NOMO-1 treated with dmso at 0.1 percent for 144 hours (cell line): ENCODE data around the gene TMED5.

Experiments used
- DNase-seq: peaks from one replicate; lab custom pipeline; 2025; ENCODE audit not compliant: unreplicated experiment; lab: John Stamatoyannopoulos, UW

The TMED5 gene

DNA sequence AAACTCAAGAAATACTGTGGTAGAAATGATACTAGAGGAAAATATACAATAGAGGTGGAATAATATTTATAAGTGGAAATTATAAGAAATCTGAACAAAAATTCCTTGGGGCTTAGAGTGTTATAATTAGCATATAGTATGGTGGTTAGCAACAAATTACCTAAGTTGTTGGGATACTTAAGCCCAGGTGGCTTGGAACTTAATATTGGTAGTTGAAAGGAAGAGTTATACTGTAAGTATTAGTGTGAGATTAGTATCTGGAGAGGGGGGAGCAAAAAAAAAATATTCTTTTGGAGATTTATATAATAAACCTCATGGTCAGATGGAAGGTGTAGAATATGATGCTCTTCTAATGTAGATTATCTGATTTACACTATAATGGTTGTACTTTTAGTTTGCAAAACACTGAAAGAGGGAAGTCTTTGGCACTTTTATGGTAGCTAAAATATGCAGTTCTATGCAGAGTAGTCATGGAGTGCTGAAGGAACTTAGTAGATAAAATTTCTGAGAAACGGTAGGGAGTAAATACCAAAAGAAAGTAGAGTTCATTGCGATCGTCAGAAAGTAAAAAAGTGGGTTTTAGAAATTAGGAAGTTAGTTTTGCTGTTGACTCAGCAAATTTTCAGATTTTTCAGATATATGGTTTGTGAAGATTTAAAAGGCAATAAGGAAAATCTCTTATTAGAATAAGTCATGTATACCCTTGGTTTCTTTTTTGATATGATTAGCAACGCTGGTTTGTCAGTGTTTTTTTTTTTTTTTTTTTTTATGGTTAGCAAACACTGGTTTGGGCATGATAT, 55.5 kb downstream of the TMED5 start:
- no peak for DNase-seq

DNA sequence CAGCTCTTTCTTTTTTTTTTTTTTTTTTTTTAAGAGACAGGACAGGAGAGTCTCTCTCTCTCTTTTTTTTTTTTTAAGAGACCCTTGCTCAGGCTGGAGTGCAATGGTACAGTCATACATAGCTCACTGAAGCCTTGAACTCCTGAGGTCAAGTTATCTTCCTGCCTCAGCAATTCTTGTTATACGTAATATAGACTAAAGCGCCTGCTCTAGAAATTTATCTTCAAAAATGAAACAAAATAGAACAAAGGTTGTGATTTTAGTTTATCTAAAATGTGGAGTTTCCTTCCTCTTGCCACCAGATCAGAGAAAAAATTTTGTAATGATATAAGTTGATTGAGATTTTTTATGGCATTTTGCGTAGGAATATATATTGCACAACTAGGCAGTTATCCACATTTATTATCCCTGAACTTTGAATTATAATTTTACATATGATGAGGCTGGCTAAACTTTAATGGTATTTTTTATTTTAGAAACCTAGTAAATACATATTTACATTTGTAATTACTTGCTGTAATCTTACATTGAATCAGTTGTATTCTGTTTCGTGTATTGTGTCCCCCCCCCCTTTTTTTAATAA, 56.9 kb downstream of the TMED5 start:
- DNase-seq = no peak

DNA sequence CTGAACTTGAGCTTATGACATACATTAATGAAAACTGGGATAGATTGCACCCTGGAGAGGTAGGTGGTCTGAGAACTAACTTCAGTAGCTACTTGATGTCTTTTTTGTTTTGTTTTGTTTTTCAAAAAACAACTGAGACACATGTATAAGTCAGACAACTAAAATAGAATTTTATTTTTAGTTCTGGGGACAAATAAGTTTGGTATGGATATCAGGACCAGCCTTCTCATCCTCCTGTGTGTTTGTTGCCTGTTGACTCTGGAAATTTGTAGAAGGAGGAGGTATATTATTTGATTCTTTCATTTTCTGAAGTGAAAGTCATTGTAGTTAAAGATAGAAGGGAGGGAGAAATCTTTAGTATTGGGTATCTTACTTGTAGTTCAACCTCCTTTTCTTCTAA, 59.6 kb downstream of the TMED5 start:
- no peak for DNase-seq

DNA sequence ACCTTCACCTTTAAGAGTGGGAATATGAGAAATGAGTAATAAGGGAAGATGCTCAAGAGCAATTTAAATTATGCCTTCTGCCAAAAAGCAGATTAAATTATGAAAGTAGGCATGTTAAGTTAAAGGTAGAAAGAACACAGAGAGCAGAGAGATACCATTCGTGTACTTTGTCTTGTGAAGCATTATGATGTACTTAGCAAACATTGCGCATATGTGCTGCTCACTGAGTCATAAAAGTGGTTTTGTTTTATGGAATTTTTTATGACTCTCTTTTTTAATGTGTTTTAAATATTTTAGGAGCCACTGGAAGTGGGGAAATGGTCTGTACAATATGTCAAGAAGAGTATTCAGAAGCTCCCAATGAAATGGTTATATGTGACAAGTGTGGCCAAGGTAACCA, 65.8 kb downstream of the TMED5 start:
- DNase-seq = no peak

DNA sequence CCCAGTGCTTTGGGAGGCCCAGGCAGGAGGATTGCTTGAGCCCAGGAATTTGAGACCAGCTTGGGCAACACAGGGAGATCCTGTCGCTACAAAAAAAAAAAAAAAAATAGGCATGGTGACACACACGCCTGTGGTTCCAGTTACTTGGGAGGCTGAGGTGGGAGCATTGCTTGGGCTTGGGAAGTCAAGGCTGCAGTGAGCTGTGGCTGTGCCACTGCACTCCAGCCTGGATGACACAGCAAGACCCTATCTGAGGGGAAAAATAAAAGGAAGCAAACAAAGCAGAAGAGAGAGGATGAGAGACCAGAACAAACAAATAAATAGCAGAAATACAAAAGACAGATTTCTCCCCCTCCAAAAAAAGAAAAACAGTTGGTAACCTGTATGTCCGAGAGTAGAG, 67.1 kb downstream of the TMED5 start:
- DNase-seq = no peak

DNA sequence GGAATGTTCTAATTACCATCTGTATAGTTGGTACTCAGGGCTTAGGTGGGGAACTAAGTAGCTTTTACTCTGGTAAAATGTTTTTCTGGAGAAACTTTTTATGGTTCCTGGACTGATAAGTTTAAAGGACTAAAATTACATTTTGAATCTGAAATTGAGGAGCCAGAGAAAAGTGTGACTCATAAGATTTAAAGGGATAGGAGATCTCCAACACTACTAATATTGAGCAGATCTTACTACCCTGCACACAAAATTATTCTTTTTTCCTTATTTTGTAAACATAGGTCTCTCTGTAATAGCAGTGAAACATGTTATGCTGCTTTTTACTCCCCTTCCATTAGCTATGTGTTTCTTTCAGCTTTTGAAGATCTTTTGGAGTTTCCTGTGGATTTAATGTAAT, 68.7 kb downstream of the TMED5 start:
- no peak for DNase-seq

DNA sequence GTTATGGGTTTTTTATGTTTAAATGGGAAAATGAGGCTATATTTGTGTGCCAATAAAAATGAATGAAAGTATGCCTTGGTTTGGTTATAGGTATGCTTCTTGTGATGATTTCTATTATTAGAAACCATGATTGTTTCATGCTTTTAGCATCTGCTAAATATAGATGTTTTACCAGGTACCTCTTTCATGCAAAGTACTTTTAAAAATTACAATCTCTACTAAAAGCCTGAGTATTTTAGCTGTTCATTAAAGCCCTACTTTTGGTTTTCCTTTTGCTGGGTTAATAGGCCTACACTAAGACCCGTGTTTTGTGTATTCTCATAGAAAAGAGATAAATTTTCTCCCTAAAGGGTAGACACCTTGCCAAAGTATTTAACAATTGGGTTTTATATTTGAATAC, 69.1 kb downstream of the TMED5 start:
- no peak for DNase-seq

DNA sequence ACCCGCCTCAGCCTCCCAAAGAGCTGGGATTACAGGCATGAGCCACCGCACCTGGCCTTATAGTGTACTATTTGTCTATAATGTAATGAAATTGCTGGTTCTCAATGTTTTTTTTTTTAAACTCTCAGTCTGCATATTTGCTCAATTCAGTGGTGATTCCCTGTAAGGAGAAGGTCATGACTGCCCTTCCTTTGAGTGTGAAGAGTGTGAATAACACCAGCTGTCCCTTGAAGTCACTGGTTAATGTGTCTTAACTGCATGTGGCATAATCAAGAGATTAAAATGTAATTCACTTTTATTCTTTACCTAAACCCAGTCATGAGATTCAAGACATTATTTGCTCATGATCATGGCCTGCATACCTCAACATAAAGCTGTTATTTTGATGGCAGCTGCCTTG, 70.6 kb downstream of the TMED5 start:
- DNase-seq = no peak

DNA sequence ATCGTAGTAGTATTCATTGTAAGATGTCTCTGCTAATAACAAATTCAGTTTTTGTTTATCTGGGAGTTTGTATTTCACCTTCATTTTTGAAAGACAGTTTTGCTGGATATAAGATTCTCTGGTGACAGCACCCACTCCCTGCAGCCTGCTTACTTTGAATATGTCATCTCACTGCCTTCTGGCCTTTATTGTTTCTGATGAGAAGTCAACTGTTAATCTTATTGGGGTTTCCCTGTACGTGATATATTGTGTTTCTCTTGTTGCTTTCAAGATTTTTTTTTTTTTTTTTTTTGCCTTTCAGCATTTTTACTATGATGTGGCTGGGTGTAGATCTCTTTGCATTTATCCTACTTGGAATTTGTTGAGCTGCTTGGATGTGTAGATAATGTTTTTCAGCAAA, 71.9 kb downstream of the TMED5 start:
- DNase-seq = no peak

DNA sequence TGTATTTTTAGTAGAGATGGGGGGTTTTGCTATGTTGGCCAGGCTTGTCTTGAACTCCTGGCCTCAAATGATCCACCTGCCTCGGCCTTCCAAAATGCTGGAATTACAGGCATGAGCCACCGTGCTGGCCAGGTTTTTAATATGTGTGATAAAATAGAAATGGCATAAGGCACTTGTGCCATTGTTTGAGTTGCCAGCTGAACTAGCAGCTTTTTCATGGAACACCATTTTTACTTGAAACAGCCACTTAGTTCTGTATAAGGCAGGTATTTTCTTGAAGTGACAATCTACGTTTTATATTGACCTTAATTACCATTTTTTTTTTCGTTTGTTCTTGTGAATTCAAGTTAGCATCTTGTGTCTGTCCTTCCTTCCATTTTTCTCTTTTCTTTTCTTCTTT, 72.8 kb downstream of the TMED5 start:
- no peak for DNase-seq

DNA sequence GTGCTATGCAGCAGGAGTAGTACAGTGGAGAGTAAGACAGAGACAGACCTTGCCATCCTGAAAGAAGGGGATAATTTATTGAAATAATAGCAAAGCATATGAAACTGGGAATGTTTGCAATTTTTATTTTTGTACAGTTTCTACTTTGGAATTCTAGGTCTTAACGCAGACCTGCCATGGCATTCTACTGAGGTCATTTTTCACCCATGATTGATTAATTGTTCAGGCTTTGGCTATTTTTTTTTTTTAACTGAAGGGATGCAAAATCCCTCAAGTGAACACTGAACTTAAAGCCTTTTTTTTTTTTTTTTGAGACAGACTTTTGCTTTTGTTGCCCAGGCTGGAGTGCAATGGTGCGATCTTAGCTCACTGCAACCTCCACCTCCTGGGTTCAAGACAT, 74.0 kb downstream of the TMED5 start:
- no peak for DNase-seq

DNA sequence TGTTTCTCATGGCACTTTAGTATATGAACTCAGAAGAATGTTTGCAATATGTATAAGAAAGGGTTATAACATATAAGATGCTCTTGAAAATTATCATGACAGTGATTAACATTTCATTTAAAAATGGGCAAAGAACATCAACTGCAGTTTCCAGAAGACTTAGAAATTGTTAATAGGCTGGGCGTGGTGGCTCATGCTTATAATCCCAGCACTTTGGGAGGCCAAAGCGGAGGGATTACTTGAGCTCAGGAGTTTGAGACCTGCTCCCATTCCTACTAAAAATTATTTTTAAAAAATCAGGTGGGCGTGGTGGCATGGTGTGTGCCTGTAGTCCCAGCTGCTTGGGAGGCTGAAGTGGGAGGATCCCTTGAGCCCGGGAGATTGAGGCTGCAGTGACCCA, 78.1 kb downstream of the TMED5 start:
- no peak for DNase-seq
